Measurements from ENCODE around the gene NUDT7.

NUDT7 gene

GRCh38 chr16:77696149-77696548 is 26.2 kb upstream of the NUDT7 start:
- ChIA-PET CTCF (no interaction called here), POLR2A (no interaction called here)
- H3K9me3 ChIP-seq (ENCODE audit: control insufficient read depth, insufficient read depth, low read depth, low read length), result no peaks in the 10 kb centered on the region
- TF ChIP-seq WT1 (tag by site-specific recombination; IDR thresholded peaks at IDR 0.05) (no peak), ZBTB48 (tag by site-specific recombination; IDR thresholded peaks at IDR 0.05) (no peak), ZNF214 (tag by site-specific recombination; IDR thresholded peaks at IDR 0.05; ENCODE audit: borderline replicate concordance) (no peak), ZNF654 (tag by site-specific recombination; IDR thresholded peaks at IDR 0.05; ENCODE audit: low read depth) (no peak), ZNF645 (tag by site-specific recombination; IDR thresholded peaks at IDR 0.05) (no peak), ZNF561 (tag by site-specific recombination; IDR thresholded peaks at IDR 0.05; ENCODE audit: borderline replicate concordance) (no peak)
- H3K27ac ChIP-seq (ENCODE audit: extremely low read depth, low read depth, low read length), result no peak overlapping the region
- no peak overlapping the region for H3K4me3 ChIP-seq (ENCODE audit: low read depth, low read length)
- H3K36me3 ChIP-seq (ENCODE audit: control insufficient read depth in 2 of 2, insufficient read depth in 1 of 2, low read length in 2 of 2), result no peaks in the 10 kb centered on the region
- no peaks in the 10 kb centered on the region for H3K4me1 ChIP-seq (ENCODE audit: control insufficient read depth, insufficient read depth, low read length)

GRCh38 chr16:77700846-77701245 is 21.5 kb upstream of the NUDT7 start:
- no peaks in the 10 kb centered on the region for H3K9me3 ChIP-seq (ENCODE audit: control insufficient read depth, insufficient read depth, low read depth, low read length)
- ChIA-PET POLR2A (no interaction called here), CTCF (no interaction called here)
- no peaks in the 10 kb centered on the region for H3K4me1 ChIP-seq (ENCODE audit: control insufficient read depth, insufficient read depth, low read length)
- H3K4me3 ChIP-seq (ENCODE audit: low read depth, low read length), result no peak overlapping the region
- no peak overlapping the region for H3K27ac ChIP-seq (ENCODE audit: extremely low read depth, low read depth, low read length)
- TF ChIP-seq YY1 (tag by site-specific recombination; IDR thresholded peaks at IDR 0.05) (no peak), ZNF585B (tag by site-specific recombination; IDR thresholded peaks at IDR 0.05) (no peak), ZFP69B (tag by site-specific recombination; IDR thresholded peaks at IDR 0.05) (no peak), ZIC2 (tag by site-specific recombination; IDR thresholded peaks at IDR 0.05) (no peak), ZNF394 (tag by site-specific recombination; IDR thresholded peaks at IDR 0.05; ENCODE audit: borderline replicate concordance) (no peak), ZNF792 (tag by site-specific recombination; IDR thresholded peaks at IDR 0.05) (no peak)
- H3K36me3 ChIP-seq (ENCODE audit: control insufficient read depth in 2 of 2, insufficient read depth in 1 of 2, low read length in 2 of 2), result no peaks in the 10 kb centered on the region

GRCh38 chr16:77705351-77705750 is 17.0 kb upstream of the NUDT7 start:
- CTCF ChIA-PET, result no interaction called here
- POLR2A ChIA-PET, result no interaction called here
- H3K4me3 ChIP-seq (ENCODE audit: low read depth, low read length), result no peak overlapping the region
- H3K27ac ChIP-seq (ENCODE audit: extremely low read depth, low read depth, low read length), result no peak overlapping the region
- H3K4me1 ChIP-seq (ENCODE audit: control insufficient read depth, insufficient read depth, low read length), result no peaks in the 10 kb centered on the region
- H3K36me3 ChIP-seq (ENCODE audit: control insufficient read depth in 2 of 2, insufficient read depth in 1 of 2, low read length in 2 of 2), result no peaks in the 10 kb centered on the region
- H3K9me3 ChIP-seq (ENCODE audit: control insufficient read depth, insufficient read depth, low read depth, low read length), result no peaks in the 10 kb centered on the region
- no peak for TF ChIP-seq ZNF280D (tag by site-specific recombination; IDR thresholded peaks at IDR 0.05)
- no peak for TF ChIP-seq ZXDB (tag by site-specific recombination; IDR thresholded peaks at IDR 0.05)
- TF ChIP-seq ZNF18 (tag by site-specific recombination; IDR thresholded peaks at IDR 0.05), result no peak
- TF ChIP-seq ZNF555 (tag by site-specific recombination; conservative IDR thresholded peaks at IDR 0.05), result no peak
- no peak for TF ChIP-seq TRIM28 (IDR thresholded peaks at IDR 0.05; ENCODE audit: borderline replicate concordance, low read length)
- TF ChIP-seq TSHZ1 (tag by site-specific recombination; IDR thresholded peaks at IDR 0.05; ENCODE audit: borderline replicate concordance), result no peak
- no peak for TF ChIP-seq ZNF211 (tag by site-specific recombination; IDR thresholded peaks at IDR 0.05; ENCODE audit: low read depth)
- no peak for TF ChIP-seq ZNF292 (tag by site-specific recombination; IDR thresholded peaks at IDR 0.05; ENCODE audit: borderline replicate concordance, low read depth)
- TF ChIP-seq ATF2 (tag by site-specific recombination; IDR thresholded peaks at IDR 0.05; ENCODE audit: low read depth), result no peak

Data from HEK293 (cell line).